ENCODE measurements around the gene BRD9.
"Not testable (repeated sequence)": the region's sequence is repeated elsewhere in the genome, so short reads cannot be mapped to it uniquely, and the experiment has no call there.

BRD9 gene

DNA sequence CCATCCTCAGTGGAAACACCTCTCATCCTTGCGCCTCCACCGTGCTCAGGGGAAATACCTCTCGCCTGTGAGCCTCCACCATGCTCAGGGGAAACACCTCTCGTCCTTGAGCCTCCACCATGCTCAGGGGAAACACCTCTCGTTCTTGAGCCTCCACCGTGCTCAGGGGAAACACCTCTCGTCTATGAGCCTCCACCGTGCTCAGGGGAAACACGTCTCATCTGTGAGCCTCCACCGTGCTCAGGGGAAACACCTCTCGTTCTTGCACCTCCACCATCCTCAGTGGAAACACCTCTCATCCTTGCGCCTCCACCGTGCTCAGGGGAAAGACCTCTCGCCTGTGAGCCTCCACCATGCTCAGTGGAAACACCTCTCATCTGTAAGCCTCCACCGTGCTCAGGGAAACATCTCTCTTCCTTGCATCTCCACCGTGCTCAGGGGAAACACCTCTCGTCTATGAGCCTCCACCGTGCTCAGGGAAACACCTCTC lies 46.0 kb downstream of the BRD9 start:
- DNase-seq (ENCODE audit: low read depth in 2 of 3, low spot score in 2 of 3), result peak in 1 of 3 experiments; percentile 10

DNA sequence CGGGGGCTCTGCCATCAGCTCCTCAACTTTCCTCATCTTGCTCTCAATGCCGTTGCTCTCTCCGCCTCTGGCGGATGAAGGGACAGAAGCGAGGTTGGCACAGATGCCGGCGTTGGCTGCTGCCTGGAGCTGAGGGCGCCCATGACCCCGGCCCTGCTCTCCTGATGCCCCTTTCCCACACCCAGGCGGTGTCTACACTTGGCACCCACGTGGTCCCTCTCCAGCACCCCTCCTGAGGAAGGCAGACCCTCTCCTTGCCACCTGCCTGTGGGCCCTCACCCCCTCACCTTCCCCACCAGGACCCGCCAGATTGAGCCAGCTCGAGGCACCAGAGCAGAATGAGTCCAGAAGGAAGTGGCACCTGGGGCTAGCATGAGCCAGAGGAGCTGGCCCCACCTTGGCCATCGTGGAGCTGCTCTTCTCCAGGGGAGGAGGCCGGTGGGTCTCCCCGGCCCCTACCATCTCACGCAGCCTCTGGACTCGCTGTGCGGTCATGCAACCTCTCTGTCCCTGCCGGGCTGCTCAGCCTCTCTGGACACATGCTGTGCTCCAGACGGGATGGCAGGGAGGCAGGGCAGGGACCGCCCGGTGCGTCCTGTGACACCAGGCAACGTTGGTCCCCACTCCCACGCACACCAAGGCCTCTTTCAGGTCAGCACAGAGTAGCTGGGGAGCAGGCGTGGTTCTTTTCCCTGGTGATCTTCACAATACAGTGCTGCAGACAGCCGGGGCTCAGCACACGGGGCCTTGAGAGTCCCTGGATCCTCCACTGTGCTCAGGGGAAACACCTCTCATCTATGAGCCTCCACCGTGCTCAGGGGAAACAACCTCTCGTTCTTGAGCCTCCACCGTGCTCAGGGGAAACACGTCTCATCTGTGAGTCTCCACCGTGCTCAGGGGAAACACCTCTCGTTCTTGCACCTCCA lies 46.7 kb downstream of the BRD9 start:
- not testable (repeated sequence) for DNase-seq (ENCODE audit: low read depth in 2 of 3, low spot score in 2 of 3)

DNA sequence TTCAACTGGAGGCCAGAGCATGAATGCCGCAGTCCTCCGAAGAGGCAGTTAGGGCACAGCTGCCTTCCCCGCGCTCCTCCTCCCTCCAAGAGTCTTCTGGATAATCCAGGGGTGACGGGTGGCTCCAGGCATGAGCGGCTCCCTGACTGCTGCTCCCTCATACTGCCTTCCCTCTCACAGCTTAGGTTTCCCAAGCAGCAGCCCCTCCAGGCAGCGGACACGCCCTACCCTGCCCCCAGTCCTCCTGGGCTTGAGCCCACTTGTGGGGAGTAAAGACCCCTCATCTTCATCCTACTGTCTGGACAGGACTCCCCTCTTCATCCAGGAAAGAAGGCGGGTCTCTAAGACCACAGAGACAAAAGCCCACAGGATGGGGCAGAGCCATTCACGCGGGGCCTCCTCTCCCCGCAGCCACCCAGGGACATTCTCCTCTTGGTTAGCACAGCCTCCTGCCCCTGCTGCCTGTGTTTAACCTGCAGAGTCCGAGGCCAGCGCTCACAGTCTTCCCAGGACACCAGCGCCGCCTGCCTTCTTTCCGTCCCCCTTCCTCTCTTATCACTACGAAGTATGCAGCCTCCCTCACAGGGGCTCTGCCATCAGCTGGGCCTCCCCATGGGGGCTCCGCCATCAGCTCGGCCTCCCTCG lies 47.4 kb downstream of the BRD9 start:
- not testable (repeated sequence) for DNase-seq (ENCODE audit: low read depth in 2 of 3, low spot score in 2 of 3)

DNA sequence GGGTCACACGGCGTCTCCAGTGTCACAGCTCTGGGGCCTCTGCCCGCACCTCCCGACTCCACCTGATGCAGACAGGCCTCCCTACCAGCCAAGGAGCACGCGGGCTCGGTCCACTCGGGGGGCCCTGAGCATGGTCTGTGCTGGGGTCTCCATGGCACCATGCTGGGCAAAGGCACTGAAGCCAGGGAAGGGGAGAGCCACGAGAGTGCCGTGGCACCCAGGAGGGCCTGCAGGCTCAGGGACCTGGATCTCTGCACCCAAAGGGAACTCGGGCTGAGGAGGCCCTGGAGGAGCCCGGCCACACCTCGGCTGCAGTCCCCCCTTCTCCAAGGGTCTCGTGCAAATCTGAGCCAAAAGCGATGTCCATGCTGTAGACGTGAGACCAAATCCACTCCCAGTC lies 48.2 kb downstream of the BRD9 start:
- DNase-seq (ENCODE audit: low read depth in 2 of 3, low spot score in 2 of 3), result not testable (repeated sequence)

DNA sequence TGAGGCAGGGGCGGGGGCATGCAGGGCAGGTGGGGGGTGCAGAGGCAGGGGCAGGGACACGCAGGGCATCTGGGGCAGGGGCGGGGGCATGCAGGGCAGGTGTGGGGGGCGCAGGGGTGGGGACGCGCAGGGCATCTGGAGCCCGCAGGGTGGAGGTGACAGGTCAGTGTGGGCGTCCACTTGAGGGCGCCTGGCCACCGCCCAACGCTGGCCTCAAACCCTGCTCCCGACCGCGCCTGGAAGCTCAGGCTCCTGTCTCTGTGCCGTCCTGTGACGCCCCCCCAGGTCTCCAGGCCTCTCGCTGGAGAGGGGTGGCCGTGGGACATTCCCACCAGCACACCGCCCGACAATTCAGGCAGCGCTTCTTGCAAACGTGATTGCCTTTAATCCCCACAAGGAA lies 48.7 kb downstream of the BRD9 start:
- not testable (repeated sequence) for DNase-seq (ENCODE audit: low read depth in 2 of 3, low spot score in 2 of 3)

DNA sequence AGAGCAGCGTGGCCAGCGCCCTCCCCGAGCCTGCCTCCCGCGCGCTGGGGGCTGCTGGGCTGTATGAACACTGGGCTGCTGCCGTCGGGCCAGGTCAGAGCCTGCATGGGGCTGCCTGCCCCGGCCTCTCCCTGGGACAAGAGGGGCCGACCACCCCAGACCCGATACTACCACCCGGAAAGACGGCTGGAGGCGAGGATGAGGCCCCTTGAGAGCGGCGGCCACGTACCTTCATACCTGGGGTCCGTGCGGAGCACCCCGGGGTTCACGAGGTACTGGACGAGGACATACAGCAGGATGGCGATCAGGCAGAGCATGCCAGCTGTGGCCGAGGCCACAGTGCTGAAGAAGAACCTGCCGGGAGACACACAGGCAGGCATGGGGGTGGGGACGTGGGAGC lies 49.2 kb downstream of the BRD9 start:
- not testable (repeated sequence) for DNase-seq (ENCODE audit: low read depth in 2 of 3, low spot score in 2 of 3)

DNA sequence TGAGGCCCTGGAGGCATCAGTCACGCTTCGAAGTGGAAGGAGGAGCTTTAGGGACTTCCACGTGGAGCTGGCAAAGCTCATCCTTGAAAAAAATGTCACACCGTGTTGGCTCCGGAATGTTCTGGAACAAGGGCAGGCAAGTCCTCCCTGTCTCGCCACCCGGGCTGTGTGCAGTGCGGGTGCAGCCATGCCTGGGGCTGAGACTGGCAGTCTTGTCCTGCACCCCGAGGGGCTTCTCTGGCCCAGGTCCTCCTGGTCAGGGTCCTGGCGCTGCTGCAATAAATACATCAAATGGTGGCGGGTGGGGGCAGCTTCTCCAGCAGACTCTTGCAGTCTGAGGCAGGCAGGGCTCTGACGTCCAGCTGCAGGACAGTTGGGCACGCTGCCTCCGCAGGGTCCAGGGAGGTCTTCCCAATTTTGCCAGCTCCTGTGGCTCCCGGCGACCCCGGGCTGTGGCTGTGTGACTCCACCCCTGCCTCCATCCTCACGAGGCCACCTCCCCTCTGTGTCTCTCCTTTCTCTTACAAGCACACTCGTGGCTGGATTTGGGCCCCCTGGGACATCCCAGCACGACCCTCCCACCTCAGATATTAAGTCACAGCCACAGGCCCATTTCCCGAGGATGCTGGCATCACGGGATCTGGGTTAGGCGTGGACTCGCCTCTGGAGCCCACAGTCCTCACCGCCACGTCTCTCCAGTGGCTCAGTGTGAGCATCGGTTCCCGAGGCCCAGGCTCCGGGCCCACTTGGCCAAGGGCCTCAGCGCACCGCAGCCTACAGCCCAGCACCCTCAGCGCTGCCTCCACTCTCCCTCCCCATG lies 50.0 kb downstream of the BRD9 start:
- not testable (repeated sequence) for DNase-seq (ENCODE audit: low read depth in 2 of 3, low spot score in 2 of 3)

DNA sequence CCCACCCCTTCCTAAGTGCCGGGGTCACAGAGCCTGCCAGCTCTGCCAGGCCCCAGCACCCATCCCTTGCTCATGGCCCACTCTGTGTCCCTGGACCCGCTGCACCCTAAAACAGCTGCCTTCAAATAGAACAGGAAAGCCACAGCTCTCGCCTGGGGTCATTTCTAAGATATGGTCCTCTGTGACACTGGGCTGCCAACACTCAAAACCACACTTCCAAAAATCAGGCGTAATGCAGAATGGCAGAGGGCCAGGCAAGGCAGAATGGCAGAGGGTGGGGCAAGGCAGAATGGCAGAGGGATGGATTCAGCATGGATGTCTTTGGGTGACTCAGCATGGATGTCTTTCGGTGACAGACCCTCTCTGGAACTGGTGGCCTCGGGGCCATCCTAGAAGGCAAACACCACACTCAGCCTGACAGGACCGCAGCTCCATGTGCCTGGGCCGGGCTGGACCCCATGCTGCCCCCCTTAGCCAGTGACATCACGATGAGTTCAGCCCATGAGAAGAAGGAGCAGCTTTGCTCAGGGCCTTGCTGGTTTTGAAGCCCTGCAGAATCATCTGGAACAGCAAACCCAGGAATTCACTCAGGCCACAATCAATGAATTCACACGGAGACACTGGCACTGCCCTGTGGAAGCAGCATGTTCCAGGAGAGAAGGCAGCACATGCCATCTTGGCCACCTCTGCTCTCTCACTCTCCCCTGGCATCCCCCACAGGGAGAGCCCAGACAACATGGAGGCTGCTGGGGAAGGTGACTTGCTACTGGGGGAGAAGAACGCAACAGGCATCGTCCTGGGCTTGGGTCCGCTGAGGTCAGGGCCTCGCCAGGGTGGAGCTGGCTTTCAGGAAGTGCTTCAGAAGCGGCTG lies 50.8 kb downstream of the BRD9 start:
- DNase-seq (ENCODE audit: low read depth in 2 of 3, low spot score in 2 of 3), result not testable (repeated sequence)

DNA sequence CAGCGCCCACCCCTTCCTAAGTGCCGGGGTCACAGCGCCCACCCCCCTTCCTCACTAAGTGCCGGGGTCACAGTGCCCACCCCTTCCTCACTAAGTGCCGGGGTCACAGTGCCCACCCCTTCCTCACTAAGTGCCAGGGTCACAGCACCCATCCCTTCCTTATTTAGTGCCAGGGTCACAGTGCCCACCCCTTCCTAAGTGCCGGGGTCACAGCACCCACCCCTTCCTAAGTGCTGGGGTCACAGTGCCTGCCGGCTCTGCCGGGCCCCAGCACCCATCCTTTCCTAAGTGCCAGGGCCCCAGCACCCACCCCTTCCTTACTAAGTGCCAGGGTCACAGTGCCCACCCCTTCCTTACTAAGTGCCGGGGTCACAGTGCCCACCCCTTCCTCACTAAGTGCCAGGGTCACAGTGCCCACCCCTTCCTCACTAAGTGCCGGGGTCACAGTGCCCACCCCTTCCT lies 51.6 kb downstream of the BRD9 start:
- not testable (repeated sequence) for DNase-seq (ENCODE audit: low read depth in 2 of 3, low spot score in 2 of 3)

DNA sequence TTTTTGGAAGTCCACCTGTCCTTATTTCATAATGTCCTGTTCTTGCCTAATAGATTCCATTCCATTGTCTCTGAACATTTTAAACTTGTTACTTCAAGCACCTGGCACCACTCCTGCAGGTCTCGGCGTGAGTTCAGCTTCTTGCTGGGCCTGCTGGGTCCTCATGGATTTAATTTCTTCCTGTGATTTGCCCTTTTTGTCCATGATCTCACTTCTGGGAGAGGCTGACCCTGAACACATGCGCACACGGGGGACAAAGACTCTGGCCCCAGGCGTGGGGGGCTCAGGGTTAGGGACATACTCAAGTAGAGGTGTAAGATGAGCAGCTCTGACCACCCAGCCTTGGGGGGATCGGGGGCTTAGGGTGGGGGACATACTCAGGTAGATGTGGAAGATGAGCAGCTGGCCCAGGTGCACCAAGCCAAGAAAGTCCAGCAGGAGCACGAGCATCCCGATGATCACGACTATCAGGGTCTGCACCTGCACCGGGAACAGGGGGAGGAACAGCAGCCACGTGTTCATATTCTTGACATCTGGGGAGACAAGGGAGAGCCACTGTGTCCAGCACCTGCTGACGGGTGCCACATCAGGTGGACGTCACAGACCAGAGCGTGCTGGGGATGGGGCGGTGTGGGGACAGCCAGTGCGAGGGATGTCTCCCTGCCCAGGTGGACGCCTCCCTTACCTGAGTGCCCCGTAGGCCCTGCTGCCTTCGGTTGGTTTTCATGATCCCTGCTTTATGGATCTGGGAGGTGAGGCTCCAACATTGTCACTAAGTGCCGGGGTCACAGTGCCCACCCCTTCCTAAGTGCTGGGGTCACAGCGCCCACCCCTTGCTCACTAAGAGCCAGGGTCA lies 52.3 kb downstream of the BRD9 start:
- DNase-seq (ENCODE audit: low read depth in 2 of 3, low spot score in 2 of 3), result not testable (repeated sequence)

DNA sequence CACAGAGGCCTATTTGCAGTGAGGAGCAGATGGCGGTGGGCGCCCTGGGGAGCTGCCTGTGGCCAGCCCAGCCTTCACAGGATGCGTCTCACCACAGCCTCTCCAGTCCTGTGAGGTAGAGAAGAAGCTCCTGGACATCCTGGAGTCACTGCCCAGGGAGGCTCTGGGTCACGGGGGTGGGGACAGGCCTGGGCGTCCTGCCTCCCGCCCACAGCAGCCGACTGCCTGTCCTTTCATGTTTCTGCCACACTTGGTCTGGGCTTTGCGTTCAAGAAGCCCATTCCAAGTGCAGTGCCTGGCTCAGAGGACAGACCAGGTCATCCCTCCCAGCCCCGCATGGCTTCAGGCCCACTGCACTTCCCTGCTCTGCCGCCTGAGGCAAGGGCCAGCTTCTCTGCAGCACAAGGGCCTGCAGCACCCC lies 54.2 kb downstream of the BRD9 start:
- DNase-seq (ENCODE audit: low read depth in 2 of 3, low spot score in 2 of 3), result not testable (repeated sequence)

DNA sequence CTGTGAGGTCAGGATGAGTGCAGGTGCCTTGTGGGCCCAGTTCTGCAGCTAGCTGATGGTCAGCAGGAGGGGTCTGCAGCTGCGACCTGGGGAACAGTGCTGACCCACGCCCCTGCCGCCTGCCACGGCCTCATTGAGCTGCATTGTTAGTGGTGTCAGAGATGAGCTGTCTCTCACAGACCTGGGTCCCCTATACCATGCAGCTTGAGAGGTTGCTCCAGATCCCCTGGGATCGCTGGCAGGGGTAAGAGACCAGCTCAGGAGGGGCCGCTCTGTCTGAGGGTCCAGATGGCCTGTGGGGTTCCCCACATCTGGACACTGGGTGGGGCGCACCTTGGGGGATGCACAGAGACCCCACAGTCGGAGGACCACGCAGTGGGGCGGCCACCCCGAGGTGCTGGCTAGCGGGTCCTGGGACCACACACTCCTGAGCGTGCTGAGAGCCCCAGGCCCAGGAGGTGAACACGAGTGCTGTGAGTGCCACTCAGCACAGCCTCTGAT lies 54.9 kb downstream of the BRD9 start:
- not testable (repeated sequence) for DNase-seq (ENCODE audit: low read depth in 2 of 3, low spot score in 2 of 3)

DNA sequence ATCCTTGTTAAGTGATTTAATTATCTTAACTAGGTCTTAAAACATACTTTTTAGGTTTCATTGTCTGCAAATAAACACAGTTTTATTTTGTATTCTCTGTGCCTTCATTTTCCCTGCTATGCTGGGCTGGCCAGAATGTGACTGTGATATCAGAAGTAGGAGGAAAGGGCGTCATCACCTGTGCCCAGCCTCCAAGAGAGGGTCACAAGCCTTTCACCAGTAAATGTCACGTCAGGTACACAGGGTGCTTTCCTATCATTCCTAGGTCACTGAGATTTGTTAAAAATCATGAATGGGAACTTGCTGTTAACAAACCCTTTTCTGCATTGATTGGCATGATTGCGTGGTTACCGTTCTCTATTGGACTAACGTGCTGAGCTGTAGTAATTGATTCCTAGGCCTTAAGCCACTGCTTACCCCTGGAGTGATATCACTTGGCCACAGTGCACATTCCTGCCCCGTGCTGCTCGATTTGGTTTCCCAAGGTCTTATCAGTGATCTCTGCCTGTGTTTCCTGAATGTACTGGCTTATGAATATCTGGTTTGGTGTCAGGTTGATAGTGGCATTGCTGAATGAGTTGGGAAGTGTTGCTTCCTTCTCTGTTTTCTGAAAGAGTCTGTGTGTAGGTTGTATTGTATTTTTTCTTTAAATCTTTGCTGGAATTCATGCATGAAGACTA lies 56.5 kb downstream of the BRD9 start:
- not testable (repeated sequence) for DNase-seq (ENCODE audit: low read depth in 2 of 3, low spot score in 2 of 3)

DNA sequence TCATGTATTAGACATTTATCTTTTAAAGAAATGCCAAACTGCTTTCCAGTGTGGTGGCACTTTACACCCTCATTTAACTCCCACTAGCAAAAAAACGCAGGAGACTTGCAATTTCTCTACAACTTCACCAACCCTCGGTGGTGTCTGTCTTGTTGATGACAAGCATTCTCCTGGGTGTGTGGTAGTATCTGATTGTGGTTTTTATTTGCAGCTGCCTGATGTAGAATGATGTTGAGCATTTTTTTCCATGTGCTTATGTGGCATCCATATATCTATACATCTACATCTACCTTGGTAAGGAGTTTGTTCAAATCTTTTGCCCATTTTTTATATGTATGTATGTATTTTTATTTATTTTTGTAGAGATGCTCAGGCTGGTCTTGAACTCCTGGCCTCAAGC lies 58.6 kb downstream of the BRD9 start:
- not testable (repeated sequence) for DNase-seq (ENCODE audit: low read depth in 2 of 3, low spot score in 2 of 3)

DNA sequence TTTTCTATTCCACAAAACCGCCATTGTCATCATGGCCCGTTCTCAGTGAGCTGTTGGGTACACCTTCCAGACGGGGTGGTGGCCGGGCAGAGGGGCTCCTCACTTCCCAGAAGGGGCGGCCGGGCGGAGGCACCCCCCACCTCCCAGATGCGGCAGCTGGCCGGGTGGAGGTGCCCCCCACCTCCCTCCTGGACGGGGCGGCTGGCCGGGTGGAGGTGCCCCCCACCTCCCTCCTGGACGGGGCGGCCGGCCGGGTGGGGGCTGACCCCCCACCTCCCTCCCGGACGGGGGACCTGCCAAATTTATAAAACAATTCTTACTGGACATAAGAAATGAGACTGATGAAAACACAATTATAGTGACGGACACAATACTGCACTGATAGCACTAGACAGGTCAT lies 64.4 kb downstream of the BRD9 start:
- not testable (repeated sequence) for DNase-seq (ENCODE audit: low read depth in 2 of 3, low spot score in 2 of 3)

DNA sequence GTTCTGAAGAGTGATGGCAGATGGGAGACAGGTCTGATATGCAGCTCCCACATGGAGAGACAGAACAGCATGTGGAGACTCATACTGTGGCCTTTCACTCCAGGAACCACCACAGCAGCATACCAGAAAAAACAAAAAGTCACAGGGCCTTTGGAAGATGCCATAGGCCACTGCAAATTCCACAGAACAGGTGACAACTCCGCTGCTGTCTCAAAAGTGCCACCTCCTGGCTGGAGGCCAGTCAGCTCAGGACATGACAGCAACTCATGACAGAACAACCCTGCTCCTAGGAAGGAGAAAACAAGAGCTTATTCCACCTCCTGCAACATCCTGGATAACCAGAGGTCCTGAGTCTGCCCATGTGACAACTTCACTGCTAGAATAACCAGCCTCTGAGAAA lies 67.1 kb downstream of the BRD9 start:
- DNase-seq (ENCODE audit: low read depth in 2 of 3, low spot score in 2 of 3), result not testable (repeated sequence)

DNA sequence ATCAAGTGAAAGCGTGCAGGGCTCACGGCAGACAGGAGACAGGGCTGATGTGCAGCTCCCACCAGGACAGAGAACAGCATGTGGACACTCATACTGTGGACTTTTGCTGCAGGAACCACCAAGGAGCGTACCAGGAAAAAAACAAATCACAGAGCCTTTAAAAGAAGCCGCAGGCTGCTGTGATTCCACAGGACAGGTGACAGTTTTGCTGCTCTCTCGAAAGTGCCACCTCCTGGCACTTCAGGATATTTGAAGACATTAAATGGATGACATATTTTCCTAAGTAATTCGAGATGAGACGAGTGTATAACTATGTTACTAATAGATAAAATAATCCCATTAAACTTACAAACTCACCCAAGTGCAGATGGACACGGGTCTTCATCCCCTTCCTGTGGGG lies 71.1 kb downstream of the BRD9 start:
- DNase-seq (ENCODE audit: low read depth in 2 of 3, low spot score in 2 of 3), result no peak

DNA sequence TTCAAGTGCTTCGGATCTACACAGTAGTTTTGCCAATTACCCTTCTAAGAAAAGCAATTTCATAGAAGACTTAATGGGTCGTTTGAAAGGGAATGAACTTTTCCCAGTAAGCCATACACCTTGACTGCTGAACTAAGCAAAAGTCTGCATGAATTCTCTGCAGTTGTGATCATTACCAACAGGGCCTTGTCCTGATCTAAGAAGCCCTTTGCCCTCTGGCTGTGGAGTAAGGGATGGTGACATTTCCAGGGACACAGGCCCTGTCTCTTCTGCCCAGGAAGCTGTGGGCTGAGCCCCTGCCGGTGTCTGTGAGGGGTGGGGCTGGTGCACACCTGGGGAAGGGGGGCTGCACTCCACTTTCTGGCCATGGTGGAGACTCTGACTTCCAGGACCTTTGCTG lies 72.4 kb downstream of the BRD9 start:
- DNase-seq (ENCODE audit: low read depth in 2 of 3, low spot score in 2 of 3), result no peak

All from activated CD8-positive, alpha-beta memory T cell treated with anti-CD3 and anti-CD28 coated beads for 48 hours (primary cell).